Stomach smooth muscle (tissue), 2 donors: ENCODE measurements around the gene UNC119.
"Not testable (repeated sequence)": the region's sequence is repeated elsewhere in the genome, so short reads cannot be mapped to it uniquely, and the experiment has no call there.

ENCODE experiments used
- H3K27ac ChIP-seq: one replicate; pipeline ENCODE4 v1.7.0; 2013; ENCODE audit warnings: mild to moderate bottlenecking, low read length, inconsistent platforms
- H3K27me3 ChIP-seq, 2 donors: one replicate each; pipeline ENCODE4 v1.7.0; 2013; ENCODE audit warnings: low read length in 2 of 2; ENCODE audit not compliant: insufficient read depth in 2 of 2, control insufficient read depth in 1 of 2
- H3K36me3 ChIP-seq, 2 donors: one replicate each; pipeline ENCODE4 v1.7.0; 2013; ENCODE audit warnings: low read length in 2 of 2; ENCODE audit not compliant: control insufficient read depth in 2 of 2, insufficient read depth in 2 of 2
- H3K4me1 ChIP-seq: one replicate; pipeline ENCODE4 v1.7.0; 2013; ENCODE audit warnings: low read length; ENCODE audit not compliant: control insufficient read depth, insufficient read depth
- H3K4me3 ChIP-seq, 2 donors: one replicate each; pipeline ENCODE4 v1.7.0; 2013; ENCODE audit warnings: low read length in 2 of 2
- H3K9ac ChIP-seq, 2 donors: one replicate each; pipeline ENCODE4 v1.7.0; 2013; ENCODE audit warnings: low read length in 2 of 2, mild to moderate bottlenecking in 1 of 2
- H3K9me3 ChIP-seq, 2 donors: one replicate each; pipeline ENCODE4 v1.7.0; 2013; ENCODE audit warnings: low read length in 2 of 2; ENCODE audit not compliant: control insufficient read depth in 2 of 2
- donor health status: healthy.
- donor health status: Pancreatic carcinoma.

The UNC119 gene

GRCh38 chr17:28528327-28529012 is 24.0 kb downstream of the UNC119 start:
- Histone ChIP-seq H3K27me3 (peaks cover 0 to 7% of the 10 kb centered on the region in 2 donors), H3K9ac (no peak overlapping the region), H3K9me3 (no peaks in the 10 kb centered on the region), H3K4me1 (no peaks in the 10 kb centered on the region), H3K27ac (no peak overlapping the region), H3K4me3 (no peak overlapping the region), H3K36me3 (no peaks in the 10 kb centered on the region)

GRCh38 chr17:28527859-28528258 is 24.6 kb downstream of the UNC119 start:
- no peaks in the 10 kb centered on the region for H3K36me3 ChIP-seq
- peaks cover 0 to 7% of the 10 kb centered on the region in 2 donors for H3K27me3 ChIP-seq
- no peaks in the 10 kb centered on the region for H3K9me3 ChIP-seq
- no peak overlapping the region for H3K4me3 ChIP-seq
- no peak overlapping the region for H3K27ac ChIP-seq
- no peaks in the 10 kb centered on the region for H3K4me1 ChIP-seq
- no peak overlapping the region for H3K9ac ChIP-seq

GRCh38 chr17:28527181-28527681 is 25.2 kb downstream of the UNC119 start:
- H3K27ac ChIP-seq, result no peak overlapping the region
- H3K9ac ChIP-seq, result no peak overlapping the region

GRCh38 chr17:28526381-28526780 is 26.0 kb downstream of the UNC119 start:
- Histone ChIP-seq H3K36me3 (no peaks in the 10 kb centered on the region), H3K27me3 (peaks cover 0 to 5% of the 10 kb centered on the region in 2 donors), H3K27ac (no peak overlapping the region), H3K9ac (no peak overlapping the region), H3K4me1 (no peaks in the 10 kb centered on the region), H3K4me3 (no peak overlapping the region), H3K9me3 (no peaks in the 10 kb centered on the region)

More at GRCh38 chr17:28527181-28527681, 25.2 kb downstream of the UNC119 start:
- peaks cover 0 to 7% of the 10 kb centered on the region in 2 donors for H3K27me3 ChIP-seq
- H3K9me3 ChIP-seq, result no peaks in the 10 kb centered on the region
- H3K36me3 ChIP-seq, result no peaks in the 10 kb centered on the region
- no peaks in the 10 kb centered on the region for H3K4me1 ChIP-seq
- H3K4me3 ChIP-seq, result no peak overlapping the region

- H3K27me3 ChIP-seq, result no peaks in the 10 kb centered on the region
- H3K4me3 ChIP-seq, result no peak overlapping the region
- H3K9ac ChIP-seq, result no peak overlapping the region
- H3K9me3 ChIP-seq, result no peaks in the 10 kb centered on the region
- no peak overlapping the region for H3K27ac ChIP-seq
- no peaks in the 10 kb centered on the region for H3K4me1 ChIP-seq
- H3K36me3 ChIP-seq, result no peaks in the 10 kb centered on the region
Observed at GRCh38 chr17:28524476-28525424, 27.7 kb downstream of the UNC119 start.

- H3K9me3 ChIP-seq, result no peaks in the 10 kb centered on the region
- no peak overlapping the region for H3K9ac ChIP-seq
- no peaks in the 10 kb centered on the region for H3K27me3 ChIP-seq
- no peak overlapping the region for H3K4me3 ChIP-seq
- no peaks in the 10 kb centered on the region for H3K36me3 ChIP-seq
- no peaks in the 10 kb centered on the region for H3K4me1 ChIP-seq
- no peak overlapping the region for H3K27ac ChIP-seq
Observed at GRCh38 chr17:28523876-28524275, 28.5 kb downstream of the UNC119 start.

GRCh38 chr17:28523186-28523585 is 29.2 kb downstream of the UNC119 start:
- Histone ChIP-seq H3K4me3 (no peak overlapping the region), H3K27ac (no peak overlapping the region), H3K9me3 (no peaks in the 10 kb centered on the region), H3K27me3 (no peaks in the 10 kb centered on the region), H3K4me1 (no peaks in the 10 kb centered on the region), H3K36me3 (no peaks in the 10 kb centered on the region), H3K9ac (no peak overlapping the region)

GRCh38 chr17:28522281-28522680 is 30.1 kb downstream of the UNC119 start:
- not testable (repeated sequence) for H3K9ac ChIP-seq, H3K27ac ChIP-seq, H3K27me3 ChIP-seq, H3K4me3 ChIP-seq, H3K9me3 ChIP-seq, H3K4me1 ChIP-seq, H3K36me3 ChIP-seq

GRCh38 chr17:28521311-28522085 is 30.9 kb downstream of the UNC119 start:
- H3K36me3 ChIP-seq, result no peaks in the 10 kb centered on the region
- H3K27me3 ChIP-seq, result no peaks in the 10 kb centered on the region
- H3K9ac ChIP-seq, result no peak overlapping the region
- no peaks in the 10 kb centered on the region for H3K9me3 ChIP-seq
- H3K4me3 ChIP-seq, result no peak overlapping the region
- no peaks in the 10 kb centered on the region for H3K4me1 ChIP-seq
- no peak overlapping the region for H3K27ac ChIP-seq

GRCh38 chr17:28520687-28521086 is 31.7 kb downstream of the UNC119 start:
- H3K9ac ChIP-seq, result no peak overlapping the region
- H3K4me3 ChIP-seq, result no peak overlapping the region
- no peaks in the 10 kb centered on the region for H3K27me3 ChIP-seq
- H3K9me3 ChIP-seq, result no peaks in the 10 kb centered on the region
- H3K4me1 ChIP-seq, result no peaks in the 10 kb centered on the region
- no peak overlapping the region for H3K27ac ChIP-seq
- H3K36me3 ChIP-seq, result no peaks in the 10 kb centered on the region
